CD4-positive, alpha-beta T cell treated with Interleukin-21 for 1 hour (primary cell): ENCODE data around the gene GPR18.
"Not testable (repeated sequence)": the region's sequence is repeated elsewhere in the genome, so short reads cannot be mapped to it uniquely, and the experiment has no call there.

Experiments
- DNase-seq: peaks from one replicate; pipeline ENCODE4 v3.0.0-alpha.2; 2020

GPR18 gene

DNA sequence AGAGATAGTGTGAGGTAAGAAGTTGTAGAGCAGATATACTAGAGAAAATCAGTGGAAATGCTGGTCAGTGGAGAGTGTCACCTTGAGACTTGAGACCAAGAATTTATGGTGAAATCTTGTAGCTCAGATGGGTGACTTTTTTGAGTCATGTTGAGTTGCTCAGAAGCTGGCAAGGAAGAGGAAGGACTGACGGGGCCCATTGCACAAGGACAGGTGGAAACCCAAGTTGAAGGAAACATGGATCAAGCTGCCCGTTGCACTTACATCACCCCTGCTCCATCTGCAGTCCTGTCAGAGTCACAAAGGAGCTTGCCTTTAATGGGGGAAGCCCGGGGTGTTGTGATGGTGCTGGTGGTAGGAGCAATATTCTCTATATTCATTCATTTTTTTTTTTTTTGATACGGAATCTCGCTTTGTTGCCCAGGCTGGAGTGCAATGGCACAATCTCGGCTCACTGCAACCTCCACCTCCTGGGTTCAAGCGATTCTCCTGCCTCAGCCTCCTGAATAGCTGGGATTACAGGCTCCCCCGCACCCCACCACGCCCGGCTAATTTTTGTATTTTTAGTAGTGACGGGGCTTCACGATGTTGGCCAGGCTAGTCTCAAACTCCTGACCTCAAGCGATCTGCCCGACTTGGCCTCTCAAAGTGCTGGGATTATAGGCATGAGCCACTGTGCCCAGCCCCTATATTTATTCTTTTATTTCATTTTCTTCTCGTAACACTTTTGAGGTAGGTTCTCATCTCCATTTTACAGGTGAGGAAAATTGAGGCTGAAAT is 30.1 kb downstream of the GPR18 start:
- no peak for DNase-seq

DNA sequence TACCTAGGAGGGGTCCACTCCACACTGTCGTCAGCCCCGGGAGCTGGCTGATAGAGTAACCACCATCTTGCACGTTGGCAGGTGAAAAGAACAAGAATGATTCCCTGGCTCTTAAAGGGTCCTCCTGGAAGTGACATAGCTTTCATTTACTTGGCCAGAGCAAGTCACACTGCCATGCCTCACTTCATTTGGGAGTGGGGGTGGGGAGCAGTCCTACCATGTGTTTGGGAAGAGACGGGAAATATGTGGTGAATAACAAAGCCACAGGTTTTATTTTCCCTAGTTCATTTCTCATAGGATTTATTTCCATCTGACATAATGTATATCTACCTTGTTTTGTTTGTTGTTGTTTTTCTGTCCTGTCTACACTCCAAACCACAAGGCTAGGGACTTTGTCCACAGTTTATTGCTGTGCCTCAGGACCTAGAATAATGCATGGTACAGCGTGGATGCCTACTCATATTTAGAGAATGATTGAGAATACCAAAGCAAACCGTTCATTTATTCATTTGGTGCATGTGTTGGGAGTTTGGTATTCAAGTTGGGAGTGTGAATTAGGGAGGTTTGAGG is 30.8 kb downstream of the GPR18 start:
- no peak for DNase-seq

GRCh38 chr13:99226513-99226912 is 31.7 kb downstream of the GPR18 start:
- no peak for DNase-seq

GRCh38 chr13:99225078-99225477 is 33.1 kb downstream of the GPR18 start:
- DNase-seq: no peak

DNA sequence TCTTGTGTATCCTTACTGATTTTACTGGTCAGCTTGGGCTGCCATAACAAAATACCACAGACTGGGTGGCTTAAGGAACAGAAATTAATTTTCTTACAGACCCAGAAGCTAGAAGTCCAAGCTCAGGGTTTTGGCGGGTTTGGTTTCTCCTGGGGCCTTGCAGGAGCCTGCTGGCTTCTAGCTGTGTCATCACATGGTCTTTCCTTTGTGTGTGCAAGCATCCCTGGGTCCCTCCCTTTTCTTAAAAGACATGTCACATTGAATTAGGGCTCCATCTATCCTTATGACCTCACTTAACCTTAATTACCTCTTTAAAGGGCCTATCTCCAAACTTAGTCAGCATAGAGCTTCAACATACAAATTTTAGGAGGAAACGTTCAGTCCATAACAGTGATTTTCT is 34.2 kb downstream of the GPR18 start:
- DNase-seq: no peak

GRCh38 chr13:99223587-99223986 is 34.6 kb downstream of the GPR18 start:
- DNase-seq: no peak

DNA sequence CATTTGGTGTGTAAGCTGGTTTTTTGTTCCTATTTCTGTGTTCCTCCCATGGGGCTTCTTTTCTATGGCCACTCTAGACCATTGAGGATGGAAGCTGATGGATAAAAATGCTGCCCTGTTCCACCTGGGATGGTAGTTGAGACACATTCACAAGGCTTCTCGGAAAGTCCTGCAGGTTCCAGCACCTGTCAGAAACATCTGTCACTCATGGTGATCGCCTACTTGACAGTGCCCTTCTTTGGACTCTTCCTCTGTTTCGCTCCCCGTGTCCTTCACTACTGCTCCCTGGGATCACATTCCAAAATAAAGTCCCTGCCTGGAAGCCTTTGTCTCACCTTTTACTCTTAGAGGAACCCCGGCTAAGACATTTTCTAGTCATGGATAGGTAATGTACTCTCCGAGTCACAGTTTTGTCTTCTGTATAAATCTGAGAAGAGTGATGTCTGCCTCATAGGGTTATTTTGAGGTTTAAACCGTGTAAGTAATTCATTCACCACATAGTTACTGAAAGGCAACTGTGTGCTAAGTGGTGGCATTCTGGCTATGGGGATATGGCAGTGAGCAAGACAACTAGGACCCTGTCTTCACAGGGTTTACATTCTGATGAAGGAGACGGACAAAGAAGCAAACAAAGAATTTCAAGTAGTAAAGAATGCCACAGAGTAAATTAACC is 36.5 kb downstream of the GPR18 start:
- DNase-seq: no peak

DNA sequence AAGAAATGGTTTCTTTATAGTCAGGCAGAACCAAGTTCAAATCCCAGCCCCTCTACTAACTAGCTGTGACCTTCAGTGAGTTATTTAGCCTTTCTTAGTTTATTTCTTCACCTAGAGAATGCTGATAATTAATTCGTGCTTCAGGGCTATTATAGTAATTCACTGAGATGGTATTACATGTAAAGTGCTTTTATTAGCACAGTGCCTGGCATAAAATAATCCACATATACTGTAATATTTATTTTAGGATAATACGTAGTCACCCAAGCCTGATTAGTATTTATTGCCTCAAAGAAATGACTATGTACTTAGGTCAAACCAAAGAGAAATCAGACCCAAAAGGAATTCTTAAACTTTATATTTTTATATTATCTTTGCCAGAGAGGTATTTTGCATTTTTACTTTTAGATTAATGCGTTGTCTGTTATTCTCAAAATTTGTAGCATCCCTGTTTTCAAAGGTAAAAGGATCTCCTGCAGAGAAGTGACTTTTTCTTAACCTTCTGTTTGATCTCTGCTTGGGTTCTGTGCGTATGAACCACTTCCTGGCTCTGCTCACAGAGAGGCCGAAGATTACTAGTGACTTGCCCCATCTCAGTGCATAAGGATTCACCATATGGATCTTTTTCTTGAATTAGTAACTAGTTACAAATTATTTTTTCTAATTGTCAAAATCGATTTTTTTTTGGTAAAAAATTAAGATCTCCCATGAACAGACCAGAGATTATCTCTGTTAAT is 37.8 kb downstream of the GPR18 start:
- DNase-seq: peak; percentile 58

- peak; percentile 83 for DNase-seq
Observed at GRCh38 chr13:99218969-99219368, 39.2 kb downstream of the GPR18 start.

GRCh38 chr13:99218545-99218944 is 39.6 kb downstream of the GPR18 start:
- DNase-seq: no peak

DNA sequence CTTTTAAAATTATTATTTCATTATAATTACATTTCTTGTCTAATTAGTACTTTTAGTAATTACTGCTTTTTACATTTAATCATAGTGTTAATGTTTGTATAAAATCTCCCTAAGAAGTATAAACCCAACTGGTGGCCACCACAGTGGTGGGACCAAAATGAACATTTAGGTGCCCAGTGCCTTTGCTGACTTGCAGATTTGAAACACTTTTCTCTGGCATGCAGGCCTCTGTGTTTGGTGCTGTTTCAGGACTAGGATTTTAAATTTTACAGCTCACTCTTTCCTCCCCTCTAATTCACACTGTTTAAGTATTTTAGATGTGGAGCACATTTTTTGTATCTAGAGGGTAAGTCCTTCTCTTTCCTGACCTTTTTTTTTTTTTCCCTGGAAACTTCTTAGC is 40.1 kb downstream of the GPR18 start:
- DNase-seq: no peak

DNA sequence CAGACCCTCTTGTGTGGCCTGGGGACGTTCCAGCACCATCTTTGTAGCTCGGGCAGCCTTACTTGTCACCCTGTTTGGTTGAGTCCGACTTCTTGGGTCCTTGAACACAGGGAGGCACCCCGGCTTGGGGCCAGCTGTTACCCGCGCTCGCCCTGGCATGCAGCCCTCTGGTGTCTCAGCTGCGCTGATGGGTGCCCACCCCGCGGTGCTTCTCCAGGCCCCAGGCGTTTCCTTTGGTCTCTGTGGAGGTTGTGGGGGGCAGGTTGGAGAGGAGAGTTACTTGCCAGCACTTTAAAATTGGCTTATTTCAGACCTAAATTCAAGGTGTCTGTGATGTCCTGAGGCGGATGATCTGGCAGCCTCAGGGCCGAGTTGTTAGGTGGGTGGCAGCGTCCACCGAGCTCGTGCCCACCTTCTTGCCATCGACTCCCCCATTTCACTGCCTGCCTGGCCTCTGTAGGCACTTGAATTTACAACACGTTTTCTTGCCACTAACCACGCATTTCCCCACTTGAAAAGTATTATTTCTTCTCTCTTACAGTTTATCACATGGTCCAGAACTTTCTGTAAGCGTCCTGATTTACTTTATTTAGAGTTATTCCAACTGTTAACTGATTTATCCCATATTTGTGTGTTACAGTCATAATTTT is 40.6 kb downstream of the GPR18 start:
- no peak for DNase-seq

DNA sequence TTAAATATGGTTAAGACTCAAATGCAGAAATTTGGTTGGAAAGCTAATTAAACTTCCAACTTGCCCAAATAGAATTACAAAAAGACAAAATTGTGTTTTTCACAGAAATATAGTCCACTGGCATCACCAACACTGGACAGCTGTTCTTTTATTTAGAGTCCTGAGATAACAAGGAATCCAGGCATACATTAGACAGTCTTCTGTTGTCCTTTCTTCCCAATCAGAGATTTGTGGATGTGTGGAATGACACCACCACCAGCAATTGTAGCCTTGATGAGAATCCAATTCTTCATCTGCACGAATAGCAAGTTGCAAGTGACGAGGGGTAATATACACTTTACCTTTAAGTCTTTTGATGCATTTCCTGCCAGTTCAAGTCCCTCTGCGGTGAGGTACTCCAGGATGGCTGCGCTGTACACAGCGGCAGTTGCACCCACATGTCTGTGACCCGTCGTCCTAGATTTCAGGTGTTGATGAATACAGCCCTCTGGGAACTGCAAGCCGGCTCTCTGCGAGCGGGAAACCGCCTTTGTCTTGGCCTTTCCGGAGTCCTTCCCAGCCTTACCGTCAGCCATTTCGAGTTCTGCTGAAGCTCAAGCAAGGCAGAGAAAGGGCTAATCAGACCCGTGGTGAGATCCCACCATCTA is 42.9 kb downstream of the GPR18 start:
- peak; percentile 75 for DNase-seq

- no peak for DNase-seq
Observed at GRCh38 chr13:99214731-99215130, 43.4 kb downstream of the GPR18 start.

GRCh38 chr13:99214232-99214631 is 43.9 kb downstream of the GPR18 start:
- no peak for DNase-seq

GRCh38 chr13:99211421-99212035 is 46.7 kb downstream of the GPR18 start:
- DNase-seq: no peak

DNA sequence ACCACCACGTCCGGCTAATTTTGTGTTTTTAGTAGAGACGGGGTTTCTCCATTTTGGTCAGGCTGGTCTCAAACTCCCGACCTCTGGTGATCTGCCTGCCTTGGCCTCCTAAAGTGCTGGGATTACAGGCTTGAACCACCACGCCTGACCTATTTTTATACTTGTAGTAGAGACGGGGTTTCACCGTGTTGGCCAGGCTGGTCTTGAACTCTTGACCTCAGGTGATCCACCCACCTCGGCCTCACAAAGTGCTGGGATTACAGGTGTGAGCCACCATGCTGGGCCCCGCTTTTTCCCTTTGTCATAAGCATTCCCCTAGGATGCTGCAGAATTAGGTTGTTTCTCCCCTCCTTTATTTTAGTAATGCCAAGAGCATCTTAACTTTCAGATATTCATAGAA is 47.6 kb downstream of the GPR18 start:
- DNase-seq: not testable (repeated sequence)

GRCh38 chr13:99208845-99209527 is 49.2 kb downstream of the GPR18 start:
- no peak for DNase-seq

- DNase-seq: no peak
Observed at GRCh38 chr13:99208185-99208584, 50.0 kb downstream of the GPR18 start.

- no peak for DNase-seq
Observed at GRCh38 chr13:99207511-99207910, 50.7 kb downstream of the GPR18 start.

DNA sequence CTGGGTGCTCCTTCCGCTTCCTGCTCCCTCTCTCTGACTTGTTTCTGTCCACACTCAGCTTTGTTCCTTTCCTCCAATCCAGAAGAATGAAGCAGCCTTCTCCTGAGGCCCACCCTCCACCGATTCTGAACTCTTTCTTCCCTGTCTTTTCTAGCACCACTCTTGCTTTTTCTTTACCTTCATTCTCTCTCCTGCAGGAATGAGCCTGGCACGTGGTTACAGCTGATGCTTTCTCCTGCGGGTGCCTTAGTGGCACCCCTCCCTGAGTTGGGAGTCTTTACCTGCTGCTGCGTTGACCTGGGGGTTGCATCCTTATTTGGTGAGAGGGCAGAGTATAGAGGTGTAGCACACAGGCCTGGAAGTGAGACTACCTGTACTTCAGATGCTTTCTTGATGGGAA is 51.3 kb downstream of the GPR18 start:
- no peak for DNase-seq
